Measurements from ENCODE around the gene ZP4.
"Not testable (repeated sequence)": the region's sequence is repeated elsewhere in the genome, so short reads cannot be mapped to it uniquely, and the experiment has no call there.

ZP4 gene

GRCh38 chr1:237875291-237875690 lies 15.4 kb downstream of the ZP4 start:
- no peak for DNase-seq

GRCh38 chr1:237873487-237874211 lies 17.1 kb downstream of the ZP4 start:
- DNase-seq = no peak

- no peak for DNase-seq
These were observed 21.7 kb downstream of the ZP4 start for GRCh38 chr1:237868817-237869600.

GRCh38 chr1:237867380-237867888 lies 23.3 kb downstream of the ZP4 start:
- DNase-seq = no peak

GRCh38 chr1:237864338-237865244 lies 26.1 kb downstream of the ZP4 start:
- peak in 1 of 2 donors; percentile 14 for DNase-seq

GRCh38 chr1:237863234-237863633 lies 27.5 kb downstream of the ZP4 start:
- DNase-seq = no peak

- no peak for DNase-seq
These were observed 28.8 kb downstream of the ZP4 start for GRCh38 chr1:237861944-237862343.

GRCh38 chr1:237858992-237859391 lies 31.7 kb downstream of the ZP4 start:
- DNase-seq = no peak

- no peak for DNase-seq
These were observed 33.3 kb downstream of the ZP4 start for GRCh38 chr1:237857455-237857854.

- DNase-seq = no peak
These were observed 38.4 kb downstream of the ZP4 start for GRCh38 chr1:237852342-237852741.

GRCh38 chr1:237851210-237851845 lies 39.4 kb downstream of the ZP4 start:
- no peak for DNase-seq

GRCh38 chr1:237843516-237843915 lies 47.2 kb downstream of the ZP4 start:
- DNase-seq = not testable (repeated sequence)

GRCh38 chr1:237841485-237841884 lies 49.2 kb downstream of the ZP4 start:
- DNase-seq = no peak

- DNase-seq = no peak
These were observed 51.7 kb downstream of the ZP4 start for GRCh38 chr1:237838904-237839534.

- no peak for DNase-seq
These were observed 52.4 kb downstream of the ZP4 start for GRCh38 chr1:237838320-237838719.

GRCh38 chr1:237834461-237834860 lies 56.3 kb downstream of the ZP4 start:
- DNase-seq = no peak

- no peak for DNase-seq
These were observed 56.7 kb downstream of the ZP4 start for GRCh38 chr1:237834048-237834447.

- no peak for DNase-seq
These were observed 57.9 kb downstream of the ZP4 start for GRCh38 chr1:237832858-237833257.
